Liver (tissue), 9 donors: ENCODE data around the gene ZFYVE19. TPM values are rescaled to one million over a fixed set of nuclear protein-coding genes. Genes with fewer than 3 reads are reported as not detected.

Experiments used
- DNase-seq: peaks from one replicate; pipeline ENCODE4 v3.0.0-alpha.2; 2017; ENCODE audit warnings: low spot score
- H3K27ac ChIP-seq, 2 donors: one replicate each; pipeline ENCODE4 v1.7.0; 2013; ENCODE audit warnings: inconsistent platforms in 2 of 2, low read length in 2 of 2, control low read depth in 1 of 2, low read depth in 1 of 2, mild to moderate bottlenecking in 1 of 2
- H3K27me3 ChIP-seq, 4 donors: one replicate each; pipeline versions ENCODE4 v1.6.1 to v1.7.0; 2013; ENCODE audit warnings: low read length in 3 of 4, inconsistent platforms in 1 of 4, mild to moderate bottlenecking in 1 of 4, moderate library complexity in 1 of 4; ENCODE audit not compliant: control insufficient read depth in 4 of 4, insufficient read depth in 4 of 4
- H3K36me3 ChIP-seq, 4 donors: one replicate each; pipeline versions ENCODE4 v1.6.1 to v1.7.0; 2013; ENCODE audit warnings: low read length in 3 of 4, mild to moderate bottlenecking in 3 of 4, low read depth in 1 of 4, moderate library complexity in 1 of 4; ENCODE audit not compliant: control insufficient read depth in 4 of 4, insufficient read depth in 3 of 4
- H3K4me1 ChIP-seq, 4 donors: one replicate each; pipeline versions ENCODE4 v1.6.1 to v1.7.0; 2013; ENCODE audit warnings: low read length in 3 of 4, mild to moderate bottlenecking in 3 of 4, moderate library complexity in 1 of 4; ENCODE audit not compliant: control insufficient read depth in 4 of 4, insufficient read depth in 4 of 4
- H3K4me3 ChIP-seq, 3 donors: one replicate each; pipeline versions ENCODE4 v1.6.1 to v1.7.0; 2013; ENCODE audit warnings: low read length in 3 of 3, control low read depth in 1 of 3, low read depth in 1 of 3, mild to moderate bottlenecking in 1 of 3
- H3K9ac ChIP-seq, 2 donors: one replicate each; pipeline ENCODE4 v1.7.0; 2013; ENCODE audit warnings: low read length in 2 of 2, mild to moderate bottlenecking in 2 of 2, moderate library complexity in 2 of 2, control low read depth in 1 of 2, low read depth in 1 of 2
- H3K9me3 ChIP-seq, 4 donors: one replicate each; pipeline versions ENCODE4 v1.6.1 to v1.7.0; 2013; ENCODE audit warnings: low read length in 3 of 4; ENCODE audit not compliant: control insufficient read depth in 4 of 4
- CTCF ChIP-seq: fragments of 150-350 bp; IDR thresholded peaks from 2 replicates; pipeline ENCODE4 v1.5.1; 2017; ENCODE audit warnings: improper control_type of control experiment, low read depth, low read length; ENCODE audit not compliant: missing input control
- EGR1 ChIP-seq, 2 donors: IDR thresholded peaks; 2 replicates each; pipeline ENCODE4 v1.6.1; 2016 to 2018; ENCODE audit warnings: antibody characterized with exemption in 2 of 2, low read depth in 2 of 2
- FOXA1 ChIP-seq: IDR thresholded peaks from 2 replicates; pipeline ENCODE4 v1.6.1; 2016; ENCODE audit warnings: antibody characterized with exemption
- FOXA2 ChIP-seq: IDR thresholded peaks from 2 replicates; pipeline ENCODE4 v1.6.1; 2016; ENCODE audit warnings: antibody characterized with exemption
- GABPA ChIP-seq, 2 donors: IDR thresholded peaks in 1 of 2; conservative IDR thresholded peaks in 1 of 2; 2 replicates each; pipeline ENCODE4 v1.6.1; 2016; ENCODE audit warnings: antibody characterized with exemption in 2 of 2, mild to moderate bottlenecking in 1 of 2, moderate library complexity in 1 of 2
- HNF4A ChIP-seq, 2 donors: conservative IDR thresholded peaks; 2 replicates each; pipeline ENCODE4 v1.6.1; 2016; ENCODE audit warnings: antibody characterized with exemption in 2 of 2, mild to moderate bottlenecking in 2 of 2
- HNF4G ChIP-seq: IDR thresholded peaks from 2 replicates; pipeline ENCODE4 v1.6.1; 2016; ENCODE audit warnings: antibody characterized with exemption
- JUND ChIP-seq, 2 donors: IDR thresholded peaks; 2 replicates each; pipeline ENCODE4 v1.6.1; 2016; ENCODE audit warnings: antibody characterized with exemption in 2 of 2
- MAX ChIP-seq: IDR thresholded peaks from 2 replicates; pipeline ENCODE4 v1.6.1; 2016; ENCODE audit warnings: antibody characterized with exemption
- NR2F2 ChIP-seq: IDR thresholded peaks from 2 replicates; pipeline ENCODE4 v1.6.1; 2016; ENCODE audit warnings: antibody characterized with exemption
- RAD21 ChIP-seq, 2 donors: IDR thresholded peaks; 2 replicates each; pipeline ENCODE4 v1.6.1; 2016; ENCODE audit warnings: antibody characterized with exemption in 2 of 2, mild to moderate bottlenecking in 2 of 2
- RXRA ChIP-seq, 2 donors: IDR thresholded peaks; 2 replicates each; pipeline ENCODE4 v1.6.1; 2017 to 2018; ENCODE audit warnings: antibody characterized with exemption in 2 of 2, mild to moderate bottlenecking in 1 of 2
- SP1 ChIP-seq: IDR thresholded peaks from 2 replicates; pipeline ENCODE4 v1.6.1; 2018; ENCODE audit warnings: antibody characterized with exemption, mild to moderate bottlenecking
- TAF1 ChIP-seq: conservative IDR thresholded peaks from 2 replicates; pipeline ENCODE4 v1.6.1; 2016; ENCODE audit warnings: antibody characterized with exemption, mild to moderate bottlenecking
- YY1 ChIP-seq: IDR thresholded peaks from 2 replicates; pipeline ENCODE4 v1.6.1; 2016; ENCODE audit warnings: antibody characterized with exemption, mild to moderate bottlenecking
- ZBTB33 ChIP-seq: IDR thresholded peaks from 2 replicates; pipeline ENCODE4 v1.6.1; 2016; ENCODE audit warnings: antibody characterized with exemption
- WGBS: extraction: QIAGEN DNeasy Blood & Tissue Kit; methylation state at CpG from one replicate; pipeline ENCODE4 v1.1.7; 2013; 5-methylcytosine and 5-hydroxymethylcytosine counted together
- polyA plus RNA-seq, 2 donors: library from polyadenylated mRNA; stranded (reverse) in 1 of 2; unstranded in 1 of 2; fragments of 200-250 nt in 1 of 2; fragments of >200 nt in 1 of 2; fragmentation: Nextera tagmentation in 1 of 2; extraction: Ambion mirVana in 1 of 2; gene quantifications; one replicate each; pipeline versions ENCODE4 v1.2.1 to v1.2.3, GENCODE V29; 2013 to 2015
- total RNA-seq, 2 donors: library from RNA; depleted of rRNA; stranded (reverse); fragments of >200 nt; gene quantifications; one replicate each; pipeline ENCODE4 v1.2.3, GENCODE V29; 2014
- TF ChIP-seq, protein P1 (sequence below): IDR thresholded peaks from 2 replicates; pipeline ENCODE4 v1.6.1; 2016; ENCODE audit warnings: antibody characterized with exemption, mild to moderate bottlenecking
- TF ChIP-seq, protein P2 (sequence below): IDR thresholded peaks from 2 replicates; pipeline ENCODE4 v1.6.1; 2016; ENCODE audit warnings: antibody characterized with exemption
- donor health status: healthy.
- donor health status: healthy.
- donor health status: healthy.
- donor health status: healthy.
- donor health status: healthy.

Gene ZFYVE19
- total and polyA plus RNA-seq, 4 donors, result 10.4 to 41.2 (median 19.7) TPM

GRCh38 chr15:40775740-40776536 lies 31.0 kb upstream of the ZFYVE19 start:
- peak overlapping the region; percentile 71 to 83 for H3K27ac ChIP-seq
- peaks cover 4 to 33% (median 22%) of the 10 kb centered on the region in 4 donors for H3K36me3 ChIP-seq
- TF ChIP-seq FOXA1 (no peak), HNF4A (conservative IDR thresholded peaks at IDR 0.05) (no peak), SP1 (peak; percentile 11), MAX (no peak), TAF1 (no peak), EGR1 (IDR thresholded peaks at IDR 0.05; ENCODE audit: low read depth in 2 of 2) (no peak), ZBTB33 (no peak), RAD21 (IDR thresholded peaks at IDR 0.05) (no peak), HNF4G (no peak), YY1 (no peak), CTCF (no peak), NR2F2 (no peak), JUND (IDR thresholded peaks at IDR 0.05) (no peak), FOXA2 (no peak), RXRA (IDR thresholded peaks at IDR 0.05) (peak in 1 of 2 donors; percentile 12), GABPA (IDR thresholded peaks at IDR 0.05 in 1 of 2, conservative IDR thresholded peaks at IDR 0.05 in 1 of 2) (no peak)
- TF ChIP-seq, protein P1, sequence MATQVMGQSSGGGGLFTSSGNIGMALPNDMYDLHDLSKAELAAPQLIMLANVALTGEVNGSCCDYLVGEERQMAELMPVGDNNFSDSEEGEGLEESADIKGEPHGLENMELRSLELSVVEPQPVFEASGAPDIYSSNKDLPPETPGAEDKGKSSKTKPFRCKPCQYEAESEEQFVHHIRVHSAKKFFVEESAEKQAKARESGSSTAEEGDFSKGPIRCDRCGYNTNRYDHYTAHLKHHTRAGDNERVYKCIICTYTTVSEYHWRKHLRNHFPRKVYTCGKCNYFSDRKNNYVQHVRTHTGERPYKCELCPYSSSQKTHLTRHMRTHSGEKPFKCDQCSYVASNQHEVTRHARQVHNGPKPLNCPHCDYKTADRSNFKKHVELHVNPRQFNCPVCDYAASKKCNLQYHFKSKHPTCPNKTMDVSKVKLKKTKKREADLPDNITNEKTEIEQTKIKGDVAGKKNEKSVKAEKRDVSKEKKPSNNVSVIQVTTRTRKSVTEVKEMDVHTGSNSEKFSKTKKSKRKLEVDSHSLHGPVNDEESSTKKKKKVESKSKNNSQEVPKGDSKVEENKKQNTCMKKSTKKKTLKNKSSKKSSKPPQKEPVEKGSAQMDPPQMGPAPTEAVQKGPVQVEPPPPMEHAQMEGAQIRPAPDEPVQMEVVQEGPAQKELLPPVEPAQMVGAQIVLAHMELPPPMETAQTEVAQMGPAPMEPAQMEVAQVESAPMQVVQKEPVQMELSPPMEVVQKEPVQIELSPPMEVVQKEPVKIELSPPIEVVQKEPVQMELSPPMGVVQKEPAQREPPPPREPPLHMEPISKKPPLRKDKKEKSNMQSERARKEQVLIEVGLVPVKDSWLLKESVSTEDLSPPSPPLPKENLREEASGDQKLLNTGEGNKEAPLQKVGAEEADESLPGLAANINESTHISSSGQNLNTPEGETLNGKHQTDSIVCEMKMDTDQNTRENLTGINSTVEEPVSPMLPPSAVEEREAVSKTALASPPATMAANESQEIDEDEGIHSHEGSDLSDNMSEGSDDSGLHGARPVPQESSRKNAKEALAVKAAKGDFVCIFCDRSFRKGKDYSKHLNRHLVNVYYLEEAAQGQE, result peak; percentile 63
- TF ChIP-seq, protein P2, sequence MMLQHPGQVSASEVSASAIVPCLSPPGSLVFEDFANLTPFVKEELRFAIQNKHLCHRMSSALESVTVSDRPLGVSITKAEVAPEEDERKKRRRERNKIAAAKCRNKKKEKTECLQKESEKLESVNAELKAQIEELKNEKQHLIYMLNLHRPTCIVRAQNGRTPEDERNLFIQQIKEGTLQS, result no peak

More at GRCh38 chr15:40775740-40776536, 31.0 kb upstream of the ZFYVE19 start:
- no peaks in the 10 kb centered on the region for H3K27me3 ChIP-seq
- WGBS, result 69% methylated on average over 14 of the region's 14 CpGs
- peak overlapping the region in 2 of 3 donors; percentile 1 to 2 for H3K4me3 ChIP-seq
- H3K9ac ChIP-seq, result no peak overlapping the region
- no peak for DNase-seq
- H3K9me3 ChIP-seq, result no peaks in the 10 kb centered on the region
- peaks cover 3 to 34% (median 27%) of the 10 kb centered on the region in 4 donors for H3K4me1 ChIP-seq
